Vagina (tissue), 2 donors: ENCODE measurements around the gene ACOX1. TPM values are rescaled to one million over a fixed set of nuclear protein-coding genes. Genes with fewer than 3 reads are reported as not detected.

Source experiments
- DNase-seq, 2 donors: peaks; one replicate each; pipeline ENCODE4 v3.0.0-alpha.2; 2017; ENCODE audit errors: extremely low spot score in 2 of 2
- H3K27ac ChIP-seq: fragments of 200-600 bp; sonication (generic); one replicate; pipeline ENCODE4 v1.5.1; 2019
- H3K27me3 ChIP-seq: fragments of 200-600 bp; sonication (generic); one replicate; pipeline ENCODE4 v1.5.1; 2019
- H3K36me3 ChIP-seq, 2 donors: fragments of 200-600 bp; sonication (generic); one replicate each; pipeline ENCODE4 v1.5.1; 2017 to 2019
- H3K4me1 ChIP-seq: fragments of 200-600 bp; sonication (generic); one replicate; pipeline ENCODE4 v1.5.1; 2019
- H3K4me3 ChIP-seq, 2 donors: fragments of 200-600 bp; sonication (generic); 1 replicate in 1 of 2; 2 replicates in 1 of 2; pipeline ENCODE4 v1.5.1; 2016 to 2019
- H3K9me3 ChIP-seq: fragments of 200-600 bp; sonication (generic); one replicate; pipeline ENCODE4 v1.5.1; 2019
- POLR2A ChIP-seq, 2 donors: fragments of 450-650 bp; IDR thresholded peaks; one replicate each; pipeline ENCODE4 v1.6.1; 2017; ENCODE audit warnings: antibody characterized with exemption in 2 of 2, mild to moderate bottlenecking in 2 of 2, moderate library complexity in 2 of 2
- POLR2AphosphoS5 ChIP-seq, 2 donors: sonication (generic); formaldehyde crosslinking; IDR thresholded peaks; one replicate each; pipeline ENCODE4 v1.9.0; 2017; ENCODE audit warnings: antibody characterized with exemption in 2 of 2, mild to moderate bottlenecking in 2 of 2, low read depth in 1 of 2; ENCODE audit not compliant: insufficient read depth in 1 of 2
- intact Hi-C: fragments of 100-400 bp; cut with DNase I; formaldehyde crosslinking; loops from one replicate; pipeline ENCODE4 v1.15.1; 2023
- total RNA-seq: library from RNA; depleted of rRNA; stranded (reverse); fragments of >200 nt; gene quantifications from one replicate; pipeline ENCODE4 v1.2.3, GENCODE V29; 2016
- TF ChIP-seq, protein P1 (sequence below), 3 experiments: fragments of 450-650 bp in 2 of 3; fragments of 200-600 bp in 1 of 3; sonication (generic) in 1 of 3; IDR thresholded peaks; one replicate each; pipeline ENCODE4 v1.5.1; 2017 to 2019; ENCODE audit warnings: antibody characterized with exemption in 3 of 3, mild to moderate bottlenecking in 2 of 3, moderate library complexity in 2 of 3

ACOX1 gene
- total RNA-seq, 1 donor from 2014 or later = 50.6 TPM

DNA sequence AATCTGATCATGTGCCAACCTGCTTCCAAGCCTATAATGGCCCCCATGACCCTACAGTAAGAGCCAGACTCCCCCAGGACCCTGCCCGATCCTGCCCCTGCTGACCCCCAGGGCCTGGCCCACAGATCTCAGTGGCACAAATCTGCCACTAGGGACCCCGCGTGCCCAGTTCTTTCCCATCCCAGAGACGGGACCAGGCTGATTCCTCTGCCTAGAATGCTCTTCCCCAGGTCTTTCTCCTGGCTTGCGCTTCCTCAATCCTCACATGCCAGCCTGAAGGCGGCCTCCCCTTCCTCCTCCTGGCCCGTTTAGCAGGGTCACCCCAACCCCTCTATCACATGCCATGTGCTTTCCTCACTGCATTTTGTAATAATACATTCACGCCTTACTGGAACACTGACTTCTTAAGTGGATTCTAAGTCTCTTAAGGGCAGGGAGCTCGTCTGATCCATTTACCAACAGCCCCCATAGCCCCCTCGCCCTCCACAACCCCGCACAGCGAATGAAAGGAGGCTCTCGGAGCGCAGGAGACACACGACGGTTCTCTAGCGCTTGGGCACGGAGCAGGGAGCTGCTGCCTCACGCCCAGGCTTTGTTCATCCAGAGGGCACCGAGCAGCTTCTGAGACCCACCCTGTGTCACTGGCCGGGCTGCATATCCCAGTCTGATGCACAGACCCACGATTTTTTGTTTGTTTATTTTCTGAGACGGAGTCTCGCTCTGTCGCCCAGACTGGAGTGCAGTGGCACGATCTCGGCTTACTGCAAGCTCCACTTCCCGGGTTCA is 83.4 kb downstream of the ACOX1 start:
- Histone ChIP-seq H3K27ac (peak overlapping the region; percentile 94), H3K4me1 (peaks cover 50% of the 10 kb centered on the region), H3K4me3 (peak overlapping the region; percentile 59 to 87), H3K27me3 (no peaks in the 10 kb centered on the region), H3K36me3 (peaks cover 2 to 27% of the 10 kb centered on the region in 2 donors), H3K9me3 (no peaks in the 10 kb centered on the region)
- TF ChIP-seq, protein P1, sequence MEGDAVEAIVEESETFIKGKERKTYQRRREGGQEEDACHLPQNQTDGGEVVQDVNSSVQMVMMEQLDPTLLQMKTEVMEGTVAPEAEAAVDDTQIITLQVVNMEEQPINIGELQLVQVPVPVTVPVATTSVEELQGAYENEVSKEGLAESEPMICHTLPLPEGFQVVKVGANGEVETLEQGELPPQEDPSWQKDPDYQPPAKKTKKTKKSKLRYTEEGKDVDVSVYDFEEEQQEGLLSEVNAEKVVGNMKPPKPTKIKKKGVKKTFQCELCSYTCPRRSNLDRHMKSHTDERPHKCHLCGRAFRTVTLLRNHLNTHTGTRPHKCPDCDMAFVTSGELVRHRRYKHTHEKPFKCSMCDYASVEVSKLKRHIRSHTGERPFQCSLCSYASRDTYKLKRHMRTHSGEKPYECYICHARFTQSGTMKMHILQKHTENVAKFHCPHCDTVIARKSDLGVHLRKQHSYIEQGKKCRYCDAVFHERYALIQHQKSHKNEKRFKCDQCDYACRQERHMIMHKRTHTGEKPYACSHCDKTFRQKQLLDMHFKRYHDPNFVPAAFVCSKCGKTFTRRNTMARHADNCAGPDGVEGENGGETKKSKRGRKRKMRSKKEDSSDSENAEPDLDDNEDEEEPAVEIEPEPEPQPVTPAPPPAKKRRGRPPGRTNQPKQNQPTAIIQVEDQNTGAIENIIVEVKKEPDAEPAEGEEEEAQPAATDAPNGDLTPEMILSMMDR (IDR thresholded peaks at IDR 0.05) = peak in 1 of 3 experiments; percentile 10
- no peak for TF ChIP-seq POLR2AphosphoS5 (IDR thresholded peaks at IDR 0.05; ENCODE audit: insufficient read depth in 1 of 2, low read depth in 1 of 2)
- TF ChIP-seq POLR2A (IDR thresholded peaks at IDR 0.05) = no peak
- intact Hi-C loops = no loop called here
- no peak for DNase-seq

DNA sequence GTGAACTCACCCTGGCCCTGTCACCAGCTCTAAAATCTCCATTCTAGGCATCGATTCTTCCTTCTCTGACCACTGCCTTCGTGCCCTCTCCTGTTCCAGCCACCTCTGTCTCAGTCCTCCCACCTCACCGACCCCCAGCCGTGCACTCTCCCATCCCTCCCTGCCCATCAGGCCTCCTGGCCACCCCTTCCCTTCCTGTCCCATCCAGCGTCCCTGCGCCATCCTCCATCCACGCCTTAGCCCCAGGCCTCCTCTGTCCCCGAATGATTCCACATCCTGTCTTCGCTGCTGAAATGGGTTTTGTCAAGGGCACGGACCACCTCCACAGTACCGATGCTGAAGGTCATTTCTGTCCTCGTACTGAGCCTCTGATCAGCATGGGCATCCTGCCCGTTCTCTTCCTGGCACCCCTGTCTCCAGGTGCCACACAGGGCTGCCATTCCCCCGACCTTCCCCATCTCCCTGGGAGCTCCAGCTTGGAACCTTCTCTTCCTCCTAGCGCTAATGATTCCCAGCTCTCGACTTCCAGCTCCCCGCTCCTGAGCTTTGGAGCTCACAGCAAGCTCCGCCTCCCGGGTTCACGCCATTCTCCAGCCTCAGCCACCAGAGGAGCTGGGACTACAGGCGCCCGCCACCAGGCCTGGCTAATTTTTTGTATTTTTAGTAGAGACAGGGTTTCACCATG is 84.8 kb downstream of the ACOX1 start:
- intact Hi-C loops = loop anchor here (5.0 kb wide), 1 partner anchor 47 kb away; no protein-coding TSS in a partner anchor
- no peak for TF ChIP-seq POLR2A (IDR thresholded peaks at IDR 0.05)
- no peak for TF ChIP-seq POLR2AphosphoS5 (IDR thresholded peaks at IDR 0.05; ENCODE audit: insufficient read depth in 1 of 2, low read depth in 1 of 2)
- TF ChIP-seq, protein P1 (IDR thresholded peaks at IDR 0.05) = no peak
- Histone ChIP-seq H3K9me3 (no peaks in the 10 kb centered on the region), H3K27ac (peak overlapping the region; percentile 94), H3K27me3 (no peaks in the 10 kb centered on the region), H3K36me3 (peaks cover 3 to 13% of the 10 kb centered on the region in 2 donors), H3K4me3 (peak overlapping the region in 1 of 2 donors; percentile 87), H3K4me1 (peaks cover 50% of the 10 kb centered on the region)
- DNase-seq = no peak

DNA sequence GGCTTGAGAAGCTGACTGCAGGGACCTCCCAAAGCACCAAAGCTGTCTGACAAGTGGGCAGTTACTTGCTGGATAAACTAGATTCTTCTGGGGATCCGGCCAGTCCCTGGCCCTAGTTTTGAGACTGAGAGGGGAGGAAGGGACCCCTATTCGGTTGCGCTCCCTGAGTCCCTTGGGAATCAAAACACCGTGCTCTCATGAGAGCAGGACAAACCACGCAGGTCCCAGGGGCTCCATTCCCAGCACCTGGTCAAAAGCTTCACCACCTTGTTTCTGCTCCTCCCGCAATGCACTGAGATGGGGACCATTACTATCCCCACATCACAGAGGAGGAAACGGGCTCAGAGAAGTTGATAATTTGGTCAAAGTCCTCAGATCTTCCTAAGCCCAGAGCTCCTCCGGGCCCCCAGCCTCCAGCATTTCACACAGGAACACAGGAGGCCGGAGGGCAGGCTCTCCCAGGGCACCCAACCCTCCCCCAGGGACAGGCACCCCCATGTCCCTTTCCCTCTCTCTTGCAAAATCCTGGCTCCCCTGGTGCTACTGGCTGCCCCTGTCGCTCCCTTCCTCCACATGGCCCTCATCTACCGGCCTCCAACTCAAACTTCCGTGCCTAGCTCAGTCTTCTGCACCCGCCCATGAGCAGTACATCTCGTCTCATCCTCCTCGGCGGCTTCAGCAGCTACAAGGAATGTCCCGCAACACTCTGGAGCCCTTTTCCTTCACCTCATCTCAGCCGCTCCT is 85.5 kb downstream of the ACOX1 start:
- TF ChIP-seq, protein P1 (IDR thresholded peaks at IDR 0.05) = no peak
- TF ChIP-seq POLR2A (IDR thresholded peaks at IDR 0.05) = no peak
- TF ChIP-seq POLR2AphosphoS5 (IDR thresholded peaks at IDR 0.05; ENCODE audit: insufficient read depth in 1 of 2, low read depth in 1 of 2) = no peak
- intact Hi-C loops = loop anchor here (5.0 kb wide), 1 partner anchor 46 kb away; no protein-coding TSS in a partner anchor
- Histone ChIP-seq H3K4me1 (peaks cover 50% of the 10 kb centered on the region), H3K9me3 (no peaks in the 10 kb centered on the region), H3K27me3 (no peaks in the 10 kb centered on the region), H3K27ac (no peak overlapping the region), H3K4me3 (no peak overlapping the region), H3K36me3 (peaks cover 3 to 8% of the 10 kb centered on the region in 2 donors)
- no peak for DNase-seq

DNA sequence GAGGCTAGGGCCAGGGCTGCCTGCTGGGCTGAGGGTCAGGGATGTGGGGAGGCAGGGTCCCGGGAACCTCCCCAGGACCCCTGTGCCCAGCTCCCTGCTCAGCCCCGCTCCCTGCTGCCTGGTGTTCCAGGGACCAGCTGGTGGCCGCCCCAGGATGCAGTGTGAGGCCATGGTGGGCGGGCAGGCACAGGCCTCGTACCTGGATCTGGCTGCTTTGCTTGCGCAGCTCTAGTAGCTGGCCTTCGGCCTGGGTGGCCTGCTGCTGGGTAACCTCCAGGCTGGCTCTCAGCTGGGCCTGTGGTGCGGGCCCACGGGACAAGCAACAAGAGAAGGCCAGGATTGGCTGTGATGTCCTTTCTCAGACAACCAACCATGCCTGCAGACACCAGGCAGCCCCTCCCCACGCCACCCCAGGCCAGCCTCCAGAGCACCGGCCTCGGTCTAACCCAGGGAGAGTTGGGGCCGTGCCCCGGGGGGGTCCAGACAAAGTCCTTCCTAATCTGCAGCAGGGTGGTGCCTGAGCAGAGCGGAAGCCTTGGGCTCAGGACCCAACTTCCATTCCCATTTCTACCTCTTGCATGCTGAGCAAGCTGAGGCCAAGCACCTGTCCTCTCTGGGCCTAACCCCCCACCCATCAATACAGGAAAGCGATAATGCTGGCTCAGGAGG is 86.3 kb downstream of the ACOX1 start:
- Histone ChIP-seq H3K9me3 (no peaks in the 10 kb centered on the region), H3K36me3 (peaks cover 3 to 8% of the 10 kb centered on the region in 2 donors), H3K27me3 (no peaks in the 10 kb centered on the region), H3K4me1 (peaks cover 47% of the 10 kb centered on the region), H3K27ac (no peak overlapping the region), H3K4me3 (no peak overlapping the region)
- intact Hi-C loops = loop anchor here (5.0 kb wide), 1 partner anchor 45 kb away; no protein-coding TSS in a partner anchor
- DNase-seq = no peak
- TF ChIP-seq, protein P1 (IDR thresholded peaks at IDR 0.05) = no peak
- TF ChIP-seq POLR2AphosphoS5 (IDR thresholded peaks at IDR 0.05; ENCODE audit: insufficient read depth in 1 of 2, low read depth in 1 of 2) (no peak), POLR2A (IDR thresholded peaks at IDR 0.05) (no peak)
